ENCODE data around the gene ACY1. TPM values are rescaled to one million over a fixed set of nuclear protein-coding genes. Genes with fewer than 3 reads are reported as not detected.

The ACY1 gene
- total and polyA plus RNA-seq, 2 donors (not counting 3 experiments of a cell fraction or from before 2014, with no cell fraction given), result 13.4 to 32.9 TPM

DNA sequence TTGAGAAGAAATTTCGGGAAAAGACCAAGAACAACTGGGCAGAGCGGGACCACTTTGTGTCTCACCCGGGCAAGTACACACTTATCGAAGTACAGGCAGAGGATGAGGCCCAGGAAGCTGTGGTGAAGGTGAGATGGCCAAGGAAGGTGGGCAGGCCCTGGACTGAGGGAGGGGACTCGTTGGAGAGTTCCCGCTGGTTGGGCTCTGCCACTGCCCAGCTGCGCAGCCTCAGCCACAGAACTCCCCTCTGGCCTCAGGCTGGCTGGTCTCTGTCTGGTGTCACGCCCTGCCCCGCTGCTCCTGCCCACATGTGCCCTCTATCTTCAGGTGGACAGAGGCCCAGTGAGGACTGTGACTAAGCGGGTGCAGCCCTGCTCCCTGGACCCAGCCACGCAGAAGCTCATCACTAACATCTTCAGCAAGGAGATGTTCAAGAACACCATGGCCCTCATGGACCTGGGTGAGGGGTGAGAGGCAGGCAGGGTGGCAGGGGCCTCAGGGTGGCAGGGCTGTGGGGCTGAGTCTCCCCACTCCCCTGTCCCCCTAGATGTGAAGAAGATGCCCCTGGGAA, 38.8 kb upstream of the ACY1 start:
- Histone ChIP-seq H3K4me3 (replicated peaks in 1 of 3; ENCODE audit: insufficient read depth in 1 of 3, low read depth in 1 of 3, low read length in 3 of 3) (no peak overlapping the region), H3K9ac (replicated peaks; ENCODE audit: extremely low read depth, insufficient read depth, low read length) (no peak overlapping the region), H3K9me3 (replicated peaks; ENCODE audit: control insufficient read depth, insufficient read depth, low read length) (no peaks in the 10 kb centered on the region), H3K79me2 (ENCODE audit: control insufficient read depth, insufficient read depth, low read length) (peaks cover 13% of the 10 kb centered on the region), H3K4me2 (ENCODE audit: insufficient read depth, low read length) (no peak overlapping the region), H3K27me3 (ENCODE audit: control insufficient read depth in 2 of 2, insufficient read depth in 2 of 2, low read length in 2 of 2) (no peaks in the 10 kb centered on the region), H4K20me1 (replicated peaks; ENCODE audit: control insufficient read depth, extremely low read depth, insufficient read depth, low read length) (no peaks in the 10 kb centered on the region), H3K9me1 (replicated peaks; ENCODE audit: control insufficient read depth, extremely low read depth, insufficient read depth, low read length) (no peaks in the 10 kb centered on the region), H3K27ac (ENCODE audit: insufficient read depth, low read depth, low read length) (no peak overlapping the region), H3K4me1 (ENCODE audit: control insufficient read depth, extremely low read depth, insufficient read depth, low read length) (peaks cover 21% of the 10 kb centered on the region), H3K36me3 (ENCODE audit: control insufficient read depth in 2 of 2, extremely low read depth in 1 of 2, insufficient read depth in 2 of 2, low read length in 2 of 2) (no peaks in the 10 kb centered on the region), H2AFZ (ENCODE audit: low read depth, low read length) (no peak overlapping the region)
- dilution Hi-C loops (cut with MboI; ENCODE audit: extremely low pct_ligation_motif_present, low sequenced_read_pairs) (no loop called here), intact Hi-C loops (cut with micrococcal nuclease) (loop anchor here (5.0 to 10.0 kb wide), 2 partner anchors 442 to 560 kb away; partner anchors contain the start of genes DCAF1 and MANF)
- CTCF ChIA-PET, result no interaction called here
- DNase-seq (ENCODE audit: low read depth, low spot score) (no peak), FAIRE-seq (no peak)
- TF ChIP-seq CTCF (IDR thresholded peaks at IDR 0.05; ENCODE audit: extremely low read depth in 1 of 2, insufficient read depth in 1 of 2, low read depth in 1 of 2, low read length in 2 of 2) (no peak), MYC (IDR thresholded peaks at IDR 0.05; ENCODE audit: low read depth, low read length) (no peak), POLR2A (IDR thresholded peaks at IDR 0.05; ENCODE audit: low read depth, low read length) (no peak), POLR2AphosphoS5 (IDR thresholded peaks at IDR 0.05; ENCODE audit: insufficient read depth, low read depth, low read length) (no peak), JUN (IDR thresholded peaks at IDR 0.05; ENCODE audit: borderline replicate concordance, insufficient read depth, insufficient read length, low read depth) (no peak)
- TF ChIP-seq, protein P1, sequence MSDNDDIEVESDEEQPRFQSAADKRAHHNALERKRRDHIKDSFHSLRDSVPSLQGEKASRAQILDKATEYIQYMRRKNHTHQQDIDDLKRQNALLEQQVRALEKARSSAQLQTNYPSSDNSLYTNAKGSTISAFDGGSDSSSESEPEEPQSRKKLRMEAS (IDR thresholded peaks at IDR 0.05; ENCODE audit: insufficient read depth, insufficient read length), result no peak
- POLR2A ChIA-PET, result no interaction called here
- no TSS peak for BruUV-seq (replicated peaks)

All from endothelial cell of umbilical vein (primary cell).